Fibroblast of the conjunctiva (primary cell): Measurements from ENCODE around the gene MINDY4.
A peak's percentile ranks its signal among the peaks of the same experiment; 100 is the strongest.

Experiments
- DNase-seq: peaks from one replicate; pipeline ENCODE4 v3.0.0-alpha.2; 2010; ENCODE audit warnings: low read depth

Gene MINDY4

DNA sequence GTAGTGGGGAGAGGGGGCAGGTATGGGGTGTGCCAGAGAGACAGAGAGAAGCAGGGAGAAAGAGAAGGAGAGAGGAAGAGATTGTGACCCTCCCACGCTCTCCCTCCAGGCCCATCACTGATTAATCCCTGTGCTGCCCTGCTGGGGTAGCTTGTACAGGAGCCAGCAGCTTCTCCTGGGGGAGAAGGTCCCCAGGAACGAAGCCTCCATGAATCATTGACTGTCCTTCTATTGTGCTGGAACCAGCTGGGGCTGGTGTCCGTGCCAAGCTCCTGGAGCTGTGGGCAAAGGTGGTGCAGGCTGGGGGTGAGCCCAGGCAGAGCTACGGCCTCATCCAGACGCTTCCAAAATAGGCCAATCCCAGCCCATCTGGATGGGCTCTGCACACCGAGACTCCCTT is 161.3 kb downstream of the MINDY4 start:
- DNase-seq: no peak

DNA sequence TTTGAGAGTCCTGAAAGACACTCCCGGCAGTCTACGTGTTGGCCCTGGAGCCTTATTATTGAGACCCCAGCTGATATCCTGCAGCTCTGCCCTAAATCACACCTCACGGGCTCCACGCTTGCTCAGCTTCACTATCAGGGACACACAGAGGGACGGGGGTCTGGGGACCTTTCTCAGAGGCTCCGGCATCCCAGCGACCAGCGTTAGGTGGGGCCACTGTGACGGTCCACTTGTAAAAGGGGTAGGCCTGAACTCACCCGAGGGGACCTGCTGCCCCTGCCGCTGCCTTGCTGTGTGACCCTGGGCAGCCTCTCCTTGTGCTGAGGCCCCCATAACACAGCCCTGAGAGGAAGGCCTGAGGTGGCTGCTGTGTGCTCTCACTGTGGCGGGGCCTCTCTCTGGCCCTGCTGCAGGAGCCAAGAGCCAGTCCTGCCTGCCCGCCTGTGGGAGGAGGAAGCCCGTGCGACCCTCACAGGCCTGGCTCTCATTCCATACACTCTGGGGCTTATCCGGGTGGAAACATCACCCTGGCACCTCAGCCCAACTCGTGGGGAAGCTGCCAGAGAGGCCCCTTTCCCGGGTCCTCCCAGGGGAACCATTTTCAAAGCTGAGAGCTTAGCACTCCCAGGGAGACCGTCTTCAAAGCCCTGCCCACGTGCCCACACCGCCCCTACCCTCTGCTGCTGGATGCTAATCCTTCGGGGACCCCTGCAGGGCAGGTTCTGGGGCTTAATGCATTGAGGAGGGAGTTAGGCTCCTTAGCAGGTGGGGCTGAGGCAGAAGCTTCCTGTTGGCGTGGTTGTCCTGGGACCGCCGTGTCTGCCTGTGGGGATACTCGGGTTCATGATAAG is 162.1 kb downstream of the MINDY4 start:
- DNase-seq: no peak

DNA sequence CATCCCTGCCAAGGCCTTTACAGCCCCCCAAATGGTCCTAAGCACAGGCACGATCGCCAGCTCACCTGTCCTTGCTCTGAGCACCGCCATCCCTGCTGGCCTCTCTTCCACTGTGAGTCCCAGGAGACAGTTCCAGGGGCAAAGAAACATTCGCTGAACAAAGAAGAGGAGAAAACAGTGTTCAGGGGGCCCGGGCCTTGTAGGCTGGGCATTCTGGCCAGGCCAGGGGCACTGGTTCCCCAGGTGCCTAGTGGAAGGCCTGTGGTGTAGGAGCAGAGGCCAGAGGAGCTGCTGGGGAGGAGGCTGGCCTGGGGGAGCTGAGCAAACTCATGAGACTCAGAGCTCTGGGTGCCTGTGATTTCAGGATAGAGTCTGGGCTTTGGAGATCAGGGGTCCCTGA is 163.0 kb downstream of the MINDY4 start:
- no peak for DNase-seq

DNA sequence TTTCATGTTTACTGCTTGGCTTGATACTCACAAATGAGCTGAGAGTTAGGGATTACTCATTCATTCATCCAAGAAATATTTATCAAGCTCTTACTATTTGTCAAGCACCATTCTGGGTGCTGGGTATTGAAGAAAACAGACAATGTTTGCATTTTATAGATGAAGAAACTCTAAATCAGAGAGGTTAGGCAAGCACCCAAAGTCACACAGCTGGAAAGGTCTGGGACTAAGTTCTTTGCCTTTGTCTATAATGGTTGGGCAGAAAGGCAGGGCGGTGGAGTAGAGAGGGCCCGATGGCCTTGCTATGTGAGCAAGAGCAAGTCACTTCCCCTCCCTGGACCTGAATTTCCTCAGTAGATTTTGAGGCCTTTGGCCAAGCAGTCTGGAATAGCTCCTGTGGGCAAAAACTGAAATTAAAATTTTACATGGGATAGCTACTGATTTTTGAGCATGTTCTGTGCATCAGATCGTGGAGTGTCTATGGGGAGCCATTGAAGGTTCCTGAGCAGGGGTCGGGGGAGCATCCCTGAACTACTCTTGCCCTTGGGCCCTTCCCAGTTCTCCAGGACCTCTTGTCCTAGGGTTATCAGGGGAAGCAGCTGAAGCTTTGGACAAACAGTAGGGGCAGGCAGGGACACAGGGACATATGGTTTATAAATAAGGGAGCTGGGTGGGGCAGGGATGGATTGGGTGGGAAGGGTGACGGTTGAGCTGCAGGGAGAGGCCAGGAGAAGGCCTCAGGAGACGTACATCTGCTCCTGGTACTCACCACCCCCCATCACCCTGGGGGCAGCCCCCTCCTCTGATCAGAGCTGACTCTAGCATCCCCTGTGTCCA is 163.7 kb downstream of the MINDY4 start:
- no peak for DNase-seq

DNA sequence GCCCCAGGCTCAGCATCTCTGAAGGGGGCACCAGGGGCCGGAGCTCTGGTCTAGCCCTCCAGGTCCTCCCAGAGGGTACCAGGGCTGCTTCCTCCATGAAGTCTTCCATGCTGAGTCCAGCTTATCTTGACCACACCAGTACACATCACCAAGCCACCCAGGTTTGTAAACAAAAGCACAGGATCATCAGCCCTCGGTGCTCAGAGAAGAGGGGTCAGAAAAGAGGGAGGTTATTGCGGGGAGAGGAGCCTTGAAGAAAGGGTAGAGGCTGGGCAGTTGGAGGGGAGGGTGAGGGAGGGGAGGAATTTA is 164.3 kb downstream of the MINDY4 start:
- no peak for DNase-seq

DNA sequence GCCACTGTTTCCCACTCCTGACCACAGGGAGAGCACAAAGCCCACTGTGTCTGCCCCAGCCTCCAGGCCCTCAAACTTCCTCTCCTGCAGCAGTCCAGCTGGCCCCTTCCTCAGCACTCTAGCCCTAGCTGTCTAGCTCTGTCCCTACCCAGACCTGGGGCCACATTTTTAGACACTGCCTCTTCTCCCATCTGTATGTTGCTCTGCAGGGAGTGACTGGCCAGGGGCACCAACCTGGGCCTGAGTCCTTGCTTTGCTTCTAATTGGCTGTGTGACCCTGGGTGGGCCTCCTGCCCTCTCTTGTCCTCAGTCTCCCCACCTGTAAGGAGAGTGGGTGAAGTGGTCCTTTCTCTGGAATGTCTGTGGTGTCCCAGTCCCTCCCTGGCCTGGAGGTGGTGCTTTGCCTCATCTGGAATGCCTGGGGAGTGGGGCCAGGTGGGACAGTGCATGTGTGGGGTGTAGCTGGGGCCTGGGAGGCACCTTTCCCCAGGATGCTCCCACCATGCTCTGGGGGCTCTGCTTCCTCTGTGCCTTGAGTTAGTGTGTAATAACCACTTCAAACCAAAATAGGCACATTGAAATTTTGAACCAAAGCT is 165.5 kb downstream of the MINDY4 start:
- no peak for DNase-seq

DNA sequence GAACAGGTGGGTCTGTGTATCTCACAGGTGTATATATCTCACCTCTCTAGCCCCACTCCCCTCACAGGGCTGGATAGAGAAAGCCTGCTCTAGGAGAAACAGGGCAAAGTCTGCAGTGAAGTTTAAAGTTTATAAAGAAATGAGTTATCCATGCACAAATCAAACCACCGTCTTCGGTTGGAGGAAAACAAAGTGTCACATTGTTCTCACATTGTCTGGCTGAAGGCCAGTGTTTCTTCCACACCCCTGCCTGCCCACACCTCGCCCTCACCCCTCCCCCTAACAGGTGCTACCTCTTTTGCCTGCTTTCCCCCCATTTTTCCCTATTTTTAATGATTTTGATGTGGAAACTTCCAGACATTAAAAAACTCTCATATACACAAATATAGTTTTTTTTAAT is 166.2 kb downstream of the MINDY4 start:
- no peak for DNase-seq

DNA sequence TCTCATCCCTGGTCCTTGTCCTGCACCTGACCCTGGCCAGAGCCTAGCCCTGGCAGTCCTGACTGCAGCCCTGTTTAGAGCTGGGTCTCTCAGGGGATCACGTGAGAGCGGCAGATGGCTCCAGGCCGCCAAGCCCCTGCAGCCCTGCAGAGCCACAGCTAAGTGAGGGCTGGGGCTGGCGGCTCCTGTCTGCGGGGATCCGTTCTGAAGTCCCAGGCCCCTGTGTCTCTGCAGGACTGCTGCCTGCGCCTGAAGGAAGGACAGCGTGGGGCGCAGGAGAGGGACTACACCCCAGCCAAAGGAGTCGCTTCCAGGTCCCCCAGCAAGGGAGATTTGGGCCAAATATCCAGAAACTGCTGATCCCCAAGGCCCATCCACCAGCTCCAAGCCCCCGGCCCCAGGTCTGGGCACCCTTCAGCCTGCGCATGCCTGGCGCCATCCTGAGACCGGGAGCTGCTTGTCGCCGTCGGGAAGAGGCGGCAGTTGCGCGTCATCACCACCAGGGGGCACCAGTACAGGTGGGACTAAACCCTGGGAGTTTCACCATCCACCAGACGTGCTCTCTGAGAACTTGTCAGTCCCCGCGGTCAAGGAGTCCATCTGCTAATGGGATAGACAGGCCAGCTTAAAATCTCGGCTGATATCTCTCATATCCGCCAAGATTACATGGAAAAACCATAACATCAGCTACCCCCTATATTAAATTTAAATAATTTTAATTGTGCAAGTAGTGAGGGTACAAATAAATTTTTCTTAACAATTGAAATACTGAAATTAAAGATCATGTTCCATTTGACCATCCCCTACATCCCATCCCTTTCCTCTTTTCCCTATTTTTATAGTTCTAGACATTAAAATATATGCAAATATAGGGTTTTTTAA is 167.5 kb downstream of the MINDY4 start:
- peak; percentile 63 for DNase-seq

DNA sequence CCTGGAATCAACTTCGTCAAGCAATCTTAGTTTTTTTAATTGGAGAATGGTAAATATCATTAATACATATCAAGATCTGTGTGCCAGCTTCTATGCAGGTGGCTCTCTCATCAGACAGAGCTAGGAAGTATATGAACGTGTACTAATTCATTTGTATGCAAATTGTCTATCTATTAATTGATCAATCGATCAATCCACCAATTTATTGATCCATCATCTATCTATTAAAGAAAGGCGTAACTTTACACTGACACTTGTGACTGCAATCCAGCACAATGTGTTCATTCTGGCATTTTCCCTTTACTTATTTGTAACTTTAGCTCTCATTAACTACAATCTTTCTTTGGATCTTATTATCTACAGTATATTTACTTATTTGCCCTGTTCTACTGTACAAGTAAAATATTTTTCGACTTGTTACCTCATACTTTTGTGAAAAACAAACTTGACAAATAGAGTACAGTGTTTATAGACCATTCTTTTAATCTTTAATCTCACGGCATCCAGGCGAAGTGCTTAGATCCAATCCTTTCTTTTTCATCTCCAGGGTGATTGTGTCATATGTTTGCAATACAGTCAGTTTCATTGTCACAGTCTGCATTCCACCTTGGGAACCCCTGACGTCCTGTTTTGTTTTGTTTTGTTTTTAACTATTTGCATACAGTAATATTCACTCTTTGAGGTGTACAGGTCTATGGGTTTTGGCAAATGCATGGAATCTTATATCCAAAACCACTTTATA is 170.5 kb downstream of the MINDY4 start:
- DNase-seq: no peak
